ENCODE data around the gene MRPS25.
"Not testable (repeated sequence)": the region's sequence is repeated elsewhere in the genome, so short reads cannot be mapped to it uniquely, and the experiment has no call there.

MRPS25 gene

GRCh38 chr3:15042936-15043335 lies 22.2 kb downstream of the MRPS25 start:
- no peak for DNase-seq

GRCh38 chr3:15041950-15042349 lies 23.2 kb downstream of the MRPS25 start:
- DNase-seq: no peak

GRCh38 chr3:15040844-15041243 lies 24.3 kb downstream of the MRPS25 start:
- no peak for DNase-seq

- no peak for DNase-seq
Observed at GRCh38 chr3:15038306-15038705, 26.8 kb downstream of the MRPS25 start.

- DNase-seq: no peak
Observed at GRCh38 chr3:15033103-15033502, 32.0 kb downstream of the MRPS25 start.

GRCh38 chr3:15032650-15033049 lies 32.5 kb downstream of the MRPS25 start:
- DNase-seq: no peak

GRCh38 chr3:15029625-15030024 lies 35.5 kb downstream of the MRPS25 start:
- no peak for DNase-seq

- no peak for DNase-seq
Observed at GRCh38 chr3:15023719-15024118, 41.4 kb downstream of the MRPS25 start.

GRCh38 chr3:15023249-15023648 lies 41.9 kb downstream of the MRPS25 start:
- no peak for DNase-seq

- DNase-seq: no peak
Observed at GRCh38 chr3:15017191-15017590, 47.9 kb downstream of the MRPS25 start.

- DNase-seq: no peak
Observed at GRCh38 chr3:15015456-15015855, 49.7 kb downstream of the MRPS25 start.

- DNase-seq: no peak
Observed at GRCh38 chr3:15014606-15015328, 50.3 kb downstream of the MRPS25 start.

- DNase-seq: no peak
Observed at GRCh38 chr3:15011174-15011573, 53.9 kb downstream of the MRPS25 start.

- no peak for DNase-seq
Observed at GRCh38 chr3:15010664-15011063, 54.5 kb downstream of the MRPS25 start.

- no peak for DNase-seq
Observed at GRCh38 chr3:15009167-15009566, 55.9 kb downstream of the MRPS25 start.

GRCh38 chr3:15007681-15008141 lies 57.4 kb downstream of the MRPS25 start:
- DNase-seq: peak; percentile 47 to 49

GRCh38 chr3:14999182-14999581 lies 65.9 kb downstream of the MRPS25 start:
- DNase-seq: not testable (repeated sequence)
